Glomerular visceral epithelial cell (primary cell): ENCODE measurements around the gene PRPF6.
A peak's percentile ranks its signal among the peaks of the same experiment; 100 is the strongest.

ENCODE experiments used
- DNase-seq: peaks from one replicate; pipeline ENCODE4 v3.0.0-alpha.2; 2016; ENCODE audit errors: extremely low spot score

The PRPF6 gene

GRCh38 chr20:64049060-64049877 lies 68.3 kb downstream of the PRPF6 start, which contains the start of gene SOX18:
SOX18 (minus strand) TSS chr20:64049639; CDS start chr20:64049516, 123 bp downstream.
- DNase-seq: no peak

GRCh38 chr20:64049878-64050260 lies 68.9 kb downstream of the PRPF6 start:
- no peak for DNase-seq

GRCh38 chr20:64050261-64051032 lies 69.5 kb downstream of the PRPF6 start:
- no peak for DNase-seq

GRCh38 chr20:64051033-64051452 lies 70.1 kb downstream of the PRPF6 start:
- DNase-seq: no peak

GRCh38 chr20:64051561-64052325 lies 70.8 kb downstream of the PRPF6 start:
- no peak for DNase-seq

- DNase-seq: no peak
Measured at GRCh38 chr20:64052326-64052722, 71.4 kb downstream of the PRPF6 start.

GRCh38 chr20:64052987-64053840 lies 72.3 kb downstream of the PRPF6 start:
- no peak for DNase-seq

GRCh38 chr20:64053841-64054661 lies 73.1 kb downstream of the PRPF6 start:
- DNase-seq: no peak

- no peak for DNase-seq
Measured at GRCh38 chr20:64055396-64055892, 74.5 kb downstream of the PRPF6 start.

- DNase-seq: peak; percentile 64
Measured at GRCh38 chr20:64055893-64056638, 75.1 kb downstream of the PRPF6 start.

GRCh38 chr20:64056639-64056888 lies 75.6 kb downstream of the PRPF6 start:
- DNase-seq: no peak

GRCh38 chr20:64056889-64057627 lies 76.1 kb downstream of the PRPF6 start:
- DNase-seq: no peak

- DNase-seq: peak; percentile 78
Measured at GRCh38 chr20:64057628-64058498, 76.9 kb downstream of the PRPF6 start.

- DNase-seq: peak; percentile 41
Measured at GRCh38 chr20:64058536-64058935, 77.6 kb downstream of the PRPF6 start.

- no peak for DNase-seq
Measured at GRCh38 chr20:64062276-64062595, 81.3 kb downstream of the PRPF6 start.

- peak; percentile 96 for DNase-seq
Measured at GRCh38 chr20:64062596-64063388, 81.9 kb downstream of the PRPF6 start, which contains the start of gene TCEA2. TCEA2 (plus strand) TSS chr20:64063198; CDS start chr20:64063313, 115 bp downstream.
